DLD1 (cell line): Measurements from ENCODE around the gene CCT5.
"Not testable (repeated sequence)": the region's sequence is repeated elsewhere in the genome, so short reads cannot be mapped to it uniquely, and the experiment has no call there.

Experiments
- in situ Hi-C: cut with HindIII; loops from 2 replicates; pipeline ENCODE4 v1.10.0; 2017; ENCODE audit warnings: low sequenced_read_pairs

CCT5 gene

GRCh38 chr5:10244342-10244944 lies 5.6 kb upstream of the CCT5 start:
- in situ Hi-C loops, result no loop called here

- in situ Hi-C loops, result no loop called here
Measured at GRCh38 chr5:10246761-10247160, 3.3 kb upstream of the CCT5 start.

- in situ Hi-C loops, result not testable (repeated sequence)
Measured at GRCh38 chr5:10247217-10247616, 2.9 kb upstream of the CCT5 start.

- in situ Hi-C loops, result no loop called here
Measured at GRCh38 chr5:10248378-10249260, 1.5 kb upstream of the CCT5 start.

- in situ Hi-C loops, result no loop called here
Measured at GRCh38 chr5:10250806-10251276, 761 bp downstream of the CCT5 start.

GRCh38 chr5:10251405-10251804 lies 1.3 kb downstream of the CCT5 start:
- in situ Hi-C loops, result no loop called here

GRCh38 chr5:10253390-10253789 lies 3.3 kb downstream of the CCT5 start:
- in situ Hi-C loops, result no loop called here

- in situ Hi-C loops, result no loop called here
Measured at GRCh38 chr5:10254686-10255085, 4.6 kb downstream of the CCT5 start.

- in situ Hi-C loops, result no loop called here
Measured at GRCh38 chr5:10257870-10258269, 7.8 kb downstream of the CCT5 start.

GRCh38 chr5:10259899-10260298 lies 9.8 kb downstream of the CCT5 start:
- in situ Hi-C loops, result no loop called here

- in situ Hi-C loops, result no loop called here
Measured at GRCh38 chr5:10261065-10261464, 11.0 kb downstream of the CCT5 start.

GRCh38 chr5:10262121-10262774 lies 12.2 kb downstream of the CCT5 start:
- in situ Hi-C loops, result no loop called here

- in situ Hi-C loops, result no loop called here
Measured at GRCh38 chr5:10262995-10263394, 12.9 kb downstream of the CCT5 start.

- in situ Hi-C loops, result no loop called here
Measured at GRCh38 chr5:10264604-10265003, 14.5 kb downstream of the CCT5 start.

- in situ Hi-C loops, result no loop called here
Measured at GRCh38 chr5:10265245-10266109, 15.4 kb downstream of the CCT5 start.

- in situ Hi-C loops, result no loop called here
Measured at GRCh38 chr5:10266137-10266536, 16.1 kb downstream of the CCT5 start.

- in situ Hi-C loops, result no loop called here
Measured at GRCh38 chr5:10266839-10267238, 16.8 kb downstream of the CCT5 start.

- in situ Hi-C loops, result no loop called here
Measured at GRCh38 chr5:10268100-10268499, 18.0 kb downstream of the CCT5 start.

GRCh38 chr5:10272053-10272874 lies 22.2 kb downstream of the CCT5 start:
- in situ Hi-C loops, result no loop called here

GRCh38 chr5:10272875-10273209 lies 22.8 kb downstream of the CCT5 start:
- in situ Hi-C loops, result not testable (repeated sequence)
